ENCODE results near the gene EHF. TPM values are rescaled to one million over a fixed set of nuclear protein-coding genes. Genes with fewer than 3 reads are reported as not detected.

Gene EHF
- polyA plus RNA-seq, 1 donor from 2014 or later: 0.17 TPM

DNA sequence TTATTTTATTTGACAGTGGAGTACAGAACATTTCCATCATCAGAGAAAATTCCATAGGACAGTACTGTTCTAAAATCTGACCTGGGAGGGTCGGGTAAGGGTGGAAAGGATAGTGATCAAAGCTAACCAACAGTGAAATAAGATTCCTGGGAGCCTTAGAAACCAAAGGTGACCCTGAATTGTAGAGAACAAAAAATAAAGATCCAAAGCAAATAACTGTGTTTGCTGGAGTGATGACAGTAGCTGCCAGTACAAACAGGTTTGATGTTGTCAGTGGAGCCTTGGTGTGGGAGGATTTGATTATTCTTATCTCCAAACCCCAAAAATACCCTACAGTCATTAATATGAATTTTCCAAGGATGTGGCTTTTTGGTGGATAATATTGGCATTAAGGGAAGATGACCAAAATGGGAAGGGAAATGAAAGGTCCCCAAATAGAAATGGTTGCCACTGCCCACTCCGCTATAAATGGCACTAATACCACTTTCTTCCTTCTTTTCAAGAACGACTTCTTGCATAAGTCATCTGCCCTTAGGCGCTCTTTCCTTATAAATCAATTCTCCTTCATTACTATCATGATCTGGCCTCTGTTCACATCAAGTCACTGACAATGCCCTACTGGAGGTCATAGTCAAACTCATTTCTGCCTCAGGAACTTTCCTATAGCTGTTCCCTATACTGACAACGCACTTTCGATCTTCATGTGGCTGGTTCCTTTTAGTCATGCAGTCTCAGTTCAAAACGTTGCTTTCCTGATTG lies 44.4 kb downstream of the EHF start:
- no peak overlapping the region for H3K9ac ChIP-seq (ENCODE audit: low read length)

DNA sequence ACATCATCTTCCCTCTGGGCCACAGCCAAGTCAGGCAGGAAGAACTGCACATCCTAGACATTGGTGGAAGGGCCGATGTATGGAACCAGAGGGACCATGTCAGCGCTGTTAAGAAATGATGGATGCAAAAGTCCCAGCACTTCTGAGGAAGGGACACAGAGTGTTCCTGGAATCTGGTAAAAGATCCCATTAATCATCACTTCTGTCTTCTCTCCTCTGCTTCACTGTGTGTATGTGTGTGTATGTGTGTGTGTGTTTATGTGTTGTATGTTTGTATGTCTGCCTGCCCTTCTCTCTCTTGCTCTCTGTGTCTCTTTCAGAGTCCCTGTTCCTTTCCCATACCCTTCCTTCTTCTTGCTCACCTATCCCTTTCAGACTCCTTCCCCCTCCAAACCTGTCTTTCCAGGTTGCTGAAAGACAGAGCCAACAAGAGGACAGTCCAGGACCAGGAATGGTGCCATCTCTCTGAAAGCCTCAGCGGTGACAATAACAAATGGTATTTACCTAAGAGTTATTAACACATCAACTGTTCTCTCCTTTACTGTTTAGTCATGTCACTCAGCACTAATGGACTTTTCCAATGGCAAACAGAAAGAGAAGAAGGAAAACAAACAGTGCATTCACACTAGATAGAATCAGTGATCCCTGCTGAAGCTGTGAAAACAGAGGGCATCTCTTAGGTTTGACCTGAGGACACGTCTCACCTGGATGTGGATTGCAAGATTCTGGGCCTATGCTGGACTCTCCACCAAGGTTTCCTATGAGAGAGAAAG lies 47.1 kb downstream of the EHF start:
- Histone ChIP-seq H3K4me3 (ENCODE audit: low read length) (no peak overlapping the region), H2AFZ (ENCODE audit: low read depth, low read length) (no peak overlapping the region), H3K27me3 (ENCODE audit: insufficient read depth, low read depth, low read length) (no peaks in the 10 kb centered on the region), H3F3A (ENCODE audit: insufficient read depth, low read length, poor library complexity, severe bottlenecking) (no peaks in the 10 kb centered on the region), H3K9ac (ENCODE audit: low read length) (no peak overlapping the region), H3K9me3 (ENCODE audit: low read length) (no peaks in the 10 kb centered on the region), H3K4me2 (ENCODE audit: low read length) (no peak overlapping the region), H3K36me3 (ENCODE audit: insufficient read depth, low read length) (no peaks in the 10 kb centered on the region), H3K79me2 (replicated peaks; ENCODE audit: insufficient read depth, low read length) (no peaks in the 10 kb centered on the region), H4K20me1 (ENCODE audit: insufficient read depth) (no peaks in the 10 kb centered on the region), H3K9me2 (ENCODE audit: insufficient read depth, low read length) (no peaks in the 10 kb centered on the region), H3K27ac (ENCODE audit: low read length) (no peak overlapping the region)
- no peak for TF ChIP-seq EP300 (conservative IDR thresholded peaks at IDR 0.05; ENCODE audit: poor library complexity, severe bottlenecking)
- TF ChIP-seq SMC3 (conservative IDR thresholded peaks at IDR 0.05; ENCODE audit: poor library complexity): no peak
- TF ChIP-seq, protein P1, sequence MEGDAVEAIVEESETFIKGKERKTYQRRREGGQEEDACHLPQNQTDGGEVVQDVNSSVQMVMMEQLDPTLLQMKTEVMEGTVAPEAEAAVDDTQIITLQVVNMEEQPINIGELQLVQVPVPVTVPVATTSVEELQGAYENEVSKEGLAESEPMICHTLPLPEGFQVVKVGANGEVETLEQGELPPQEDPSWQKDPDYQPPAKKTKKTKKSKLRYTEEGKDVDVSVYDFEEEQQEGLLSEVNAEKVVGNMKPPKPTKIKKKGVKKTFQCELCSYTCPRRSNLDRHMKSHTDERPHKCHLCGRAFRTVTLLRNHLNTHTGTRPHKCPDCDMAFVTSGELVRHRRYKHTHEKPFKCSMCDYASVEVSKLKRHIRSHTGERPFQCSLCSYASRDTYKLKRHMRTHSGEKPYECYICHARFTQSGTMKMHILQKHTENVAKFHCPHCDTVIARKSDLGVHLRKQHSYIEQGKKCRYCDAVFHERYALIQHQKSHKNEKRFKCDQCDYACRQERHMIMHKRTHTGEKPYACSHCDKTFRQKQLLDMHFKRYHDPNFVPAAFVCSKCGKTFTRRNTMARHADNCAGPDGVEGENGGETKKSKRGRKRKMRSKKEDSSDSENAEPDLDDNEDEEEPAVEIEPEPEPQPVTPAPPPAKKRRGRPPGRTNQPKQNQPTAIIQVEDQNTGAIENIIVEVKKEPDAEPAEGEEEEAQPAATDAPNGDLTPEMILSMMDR (IDR thresholded peaks at IDR 0.05; ENCODE audit: poor library complexity, severe bottlenecking): no peak
- no peak for TF ChIP-seq EZH2 (IDR thresholded peaks at IDR 0.05; ENCODE audit: borderline replicate concordance, insufficient read depth, low read length, poor library complexity, severe bottlenecking)
- TF ChIP-seq POLR2AphosphoS5 (IDR thresholded peaks at IDR 0.05): no peak
- no peak for TF ChIP-seq TAF1 (IDR thresholded peaks at IDR 0.05; ENCODE audit: low read depth)
- TF ChIP-seq RAD21 (conservative IDR thresholded peaks at IDR 0.05): no peak
- no peak for TF ChIP-seq MXI1 (conservative IDR thresholded peaks at IDR 0.05; ENCODE audit: poor library complexity, severe bottlenecking)

More for the DNA sequence above, 44.4 kb downstream of the EHF start:
- Histone ChIP-seq H3K4me3 (ENCODE audit: low read length) (no peak overlapping the region), H2AFZ (ENCODE audit: low read depth, low read length) (no peak overlapping the region), H3K4me2 (ENCODE audit: low read length) (no peak overlapping the region), H3K79me2 (replicated peaks; ENCODE audit: insufficient read depth, low read length) (no peaks in the 10 kb centered on the region), H3K27ac (ENCODE audit: low read length) (no peak overlapping the region), H4K20me1 (ENCODE audit: insufficient read depth) (no peaks in the 10 kb centered on the region), H3K9me3 (ENCODE audit: low read length) (no peaks in the 10 kb centered on the region), H3K9me2 (ENCODE audit: insufficient read depth, low read length) (no peaks in the 10 kb centered on the region), H3F3A (ENCODE audit: insufficient read depth, low read length, poor library complexity, severe bottlenecking) (no peaks in the 10 kb centered on the region), H3K27me3 (ENCODE audit: insufficient read depth, low read depth, low read length) (no peaks in the 10 kb centered on the region), H3K36me3 (ENCODE audit: insufficient read depth, low read length) (no peaks in the 10 kb centered on the region)
- no peak for TF ChIP-seq TAF1 (IDR thresholded peaks at IDR 0.05; ENCODE audit: low read depth)
- TF ChIP-seq, protein P1 (IDR thresholded peaks at IDR 0.05; ENCODE audit: poor library complexity, severe bottlenecking): no peak
- no peak for TF ChIP-seq POLR2AphosphoS5 (IDR thresholded peaks at IDR 0.05)
- no peak for TF ChIP-seq RAD21 (conservative IDR thresholded peaks at IDR 0.05)
- TF ChIP-seq MXI1 (conservative IDR thresholded peaks at IDR 0.05; ENCODE audit: poor library complexity, severe bottlenecking): no peak
- no peak for TF ChIP-seq EZH2 (IDR thresholded peaks at IDR 0.05; ENCODE audit: borderline replicate concordance, insufficient read depth, low read length, poor library complexity, severe bottlenecking)
- TF ChIP-seq, protein P2, sequence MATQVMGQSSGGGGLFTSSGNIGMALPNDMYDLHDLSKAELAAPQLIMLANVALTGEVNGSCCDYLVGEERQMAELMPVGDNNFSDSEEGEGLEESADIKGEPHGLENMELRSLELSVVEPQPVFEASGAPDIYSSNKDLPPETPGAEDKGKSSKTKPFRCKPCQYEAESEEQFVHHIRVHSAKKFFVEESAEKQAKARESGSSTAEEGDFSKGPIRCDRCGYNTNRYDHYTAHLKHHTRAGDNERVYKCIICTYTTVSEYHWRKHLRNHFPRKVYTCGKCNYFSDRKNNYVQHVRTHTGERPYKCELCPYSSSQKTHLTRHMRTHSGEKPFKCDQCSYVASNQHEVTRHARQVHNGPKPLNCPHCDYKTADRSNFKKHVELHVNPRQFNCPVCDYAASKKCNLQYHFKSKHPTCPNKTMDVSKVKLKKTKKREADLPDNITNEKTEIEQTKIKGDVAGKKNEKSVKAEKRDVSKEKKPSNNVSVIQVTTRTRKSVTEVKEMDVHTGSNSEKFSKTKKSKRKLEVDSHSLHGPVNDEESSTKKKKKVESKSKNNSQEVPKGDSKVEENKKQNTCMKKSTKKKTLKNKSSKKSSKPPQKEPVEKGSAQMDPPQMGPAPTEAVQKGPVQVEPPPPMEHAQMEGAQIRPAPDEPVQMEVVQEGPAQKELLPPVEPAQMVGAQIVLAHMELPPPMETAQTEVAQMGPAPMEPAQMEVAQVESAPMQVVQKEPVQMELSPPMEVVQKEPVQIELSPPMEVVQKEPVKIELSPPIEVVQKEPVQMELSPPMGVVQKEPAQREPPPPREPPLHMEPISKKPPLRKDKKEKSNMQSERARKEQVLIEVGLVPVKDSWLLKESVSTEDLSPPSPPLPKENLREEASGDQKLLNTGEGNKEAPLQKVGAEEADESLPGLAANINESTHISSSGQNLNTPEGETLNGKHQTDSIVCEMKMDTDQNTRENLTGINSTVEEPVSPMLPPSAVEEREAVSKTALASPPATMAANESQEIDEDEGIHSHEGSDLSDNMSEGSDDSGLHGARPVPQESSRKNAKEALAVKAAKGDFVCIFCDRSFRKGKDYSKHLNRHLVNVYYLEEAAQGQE (IDR thresholded peaks at IDR 0.05; ENCODE audit: borderline replicate concordance): no peak
- TF ChIP-seq SMC3 (conservative IDR thresholded peaks at IDR 0.05; ENCODE audit: poor library complexity): no peak
- TF ChIP-seq EP300 (conservative IDR thresholded peaks at IDR 0.05; ENCODE audit: poor library complexity, severe bottlenecking): no peak
